ENCODE results near the gene DNAJC1.

Gene DNAJC1

GRCh38 chr10:21811245-21811585 is 192.3 kb downstream of the DNAJC1 start:
- H3F3A ChIP-seq (ENCODE audit: control insufficient read depth, insufficient read depth): no peaks in the 10 kb centered on the region
- H3K36me3 ChIP-seq (ENCODE audit: control insufficient read depth, low read length): no peaks in the 10 kb centered on the region
- TF ChIP-seq, protein P1, sequence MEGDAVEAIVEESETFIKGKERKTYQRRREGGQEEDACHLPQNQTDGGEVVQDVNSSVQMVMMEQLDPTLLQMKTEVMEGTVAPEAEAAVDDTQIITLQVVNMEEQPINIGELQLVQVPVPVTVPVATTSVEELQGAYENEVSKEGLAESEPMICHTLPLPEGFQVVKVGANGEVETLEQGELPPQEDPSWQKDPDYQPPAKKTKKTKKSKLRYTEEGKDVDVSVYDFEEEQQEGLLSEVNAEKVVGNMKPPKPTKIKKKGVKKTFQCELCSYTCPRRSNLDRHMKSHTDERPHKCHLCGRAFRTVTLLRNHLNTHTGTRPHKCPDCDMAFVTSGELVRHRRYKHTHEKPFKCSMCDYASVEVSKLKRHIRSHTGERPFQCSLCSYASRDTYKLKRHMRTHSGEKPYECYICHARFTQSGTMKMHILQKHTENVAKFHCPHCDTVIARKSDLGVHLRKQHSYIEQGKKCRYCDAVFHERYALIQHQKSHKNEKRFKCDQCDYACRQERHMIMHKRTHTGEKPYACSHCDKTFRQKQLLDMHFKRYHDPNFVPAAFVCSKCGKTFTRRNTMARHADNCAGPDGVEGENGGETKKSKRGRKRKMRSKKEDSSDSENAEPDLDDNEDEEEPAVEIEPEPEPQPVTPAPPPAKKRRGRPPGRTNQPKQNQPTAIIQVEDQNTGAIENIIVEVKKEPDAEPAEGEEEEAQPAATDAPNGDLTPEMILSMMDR (IDR thresholded peaks at IDR 0.05; ENCODE audit: low read depth, low read length, poor library complexity, severe bottlenecking): no peak
- TF ChIP-seq EZH2phosphoT487 (IDR thresholded peaks at IDR 0.05; ENCODE audit: borderline replicate concordance, low read length): no peak
- H3K4me3 ChIP-seq (ENCODE audit: low read length): no peak overlapping the region
- H3K27ac ChIP-seq (ENCODE audit: low read depth, low read length): no peak overlapping the region
- H3K4me2 ChIP-seq (ENCODE audit: low read length): no peak overlapping the region
- no peaks in the 10 kb centered on the region for H4K20me1 ChIP-seq (ENCODE audit: control insufficient read depth, insufficient read depth, low read depth, low read length)
- peaks cover 3% of the 10 kb centered on the region; the same call in 1 of the 2 replicates for H3K9me3 ChIP-seq (ENCODE audit: control insufficient read depth, insufficient read depth, low read length)
- no peaks in the 10 kb centered on the region for H3K79me2 ChIP-seq (ENCODE audit: control insufficient read depth, low read length)
- H3K27me3 ChIP-seq (ENCODE audit: control insufficient read depth, low read length): no peaks in the 10 kb centered on the region
- no peaks in the 10 kb centered on the region for H3K9me2 ChIP-seq (replicated peaks; ENCODE audit: control insufficient read depth, low read length)
- H3K4me1 ChIP-seq (ENCODE audit: control insufficient read depth, low read length): peaks cover 10% of the 10 kb centered on the region

DNA sequence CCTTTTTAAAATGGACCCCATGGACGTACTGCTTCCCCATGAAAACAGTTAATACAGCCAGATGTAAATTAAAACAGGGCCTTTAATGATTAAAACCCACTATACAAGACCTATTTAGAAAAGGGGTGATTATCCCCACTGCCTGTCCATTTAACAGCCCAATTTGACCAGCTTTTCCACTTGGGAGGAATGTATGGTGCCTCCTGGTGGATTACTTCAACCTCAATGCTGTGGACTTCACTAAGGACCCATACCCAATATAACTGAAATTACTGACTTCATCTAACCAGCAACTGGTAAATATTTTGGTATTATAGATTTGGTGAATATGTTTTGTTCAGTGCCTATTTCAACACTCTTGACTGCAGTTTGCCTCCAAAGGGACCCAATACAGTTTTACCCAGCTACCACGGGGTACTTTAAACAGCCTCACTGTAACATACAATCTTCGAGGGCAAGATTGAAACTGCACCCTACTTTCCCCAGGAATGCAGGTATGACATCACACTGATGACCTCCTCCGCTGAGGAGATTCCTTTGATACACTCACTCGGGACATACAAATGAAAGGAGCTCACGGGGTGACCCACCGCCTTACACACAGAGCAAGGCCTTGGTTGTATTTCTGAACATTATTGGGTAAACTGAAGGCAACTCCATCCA is 192.8 kb downstream of the DNAJC1 start:
- Histone ChIP-seq H3K27ac (ENCODE audit: low read depth, low read length) (no peak overlapping the region), H3K4me1 (ENCODE audit: control insufficient read depth, low read length) (peaks cover 10% of the 10 kb centered on the region), H3K4me2 (ENCODE audit: low read length) (no peak overlapping the region), H3K27me3 (ENCODE audit: control insufficient read depth, low read length) (no peaks in the 10 kb centered on the region), H3K9me2 (replicated peaks; ENCODE audit: control insufficient read depth, low read length) (no peaks in the 10 kb centered on the region), H3F3A (ENCODE audit: control insufficient read depth, insufficient read depth) (no peaks in the 10 kb centered on the region), H3K79me2 (ENCODE audit: control insufficient read depth, low read length) (no peaks in the 10 kb centered on the region), H3K9me3 (ENCODE audit: control insufficient read depth, insufficient read depth, low read length) (peaks cover 3% of the 10 kb centered on the region; the same call in 1 of the 2 replicates), H4K20me1 (ENCODE audit: control insufficient read depth, insufficient read depth, low read depth, low read length) (no peaks in the 10 kb centered on the region), H3K36me3 (ENCODE audit: control insufficient read depth, low read length) (no peaks in the 10 kb centered on the region), H3K4me3 (ENCODE audit: low read length) (no peak overlapping the region)
- no peak for TF ChIP-seq EZH2phosphoT487 (IDR thresholded peaks at IDR 0.05; ENCODE audit: borderline replicate concordance, low read length)
- TF ChIP-seq, protein P1 (IDR thresholded peaks at IDR 0.05; ENCODE audit: low read depth, low read length, poor library complexity, severe bottlenecking): no peak

GRCh38 chr10:21808550-21808949 is 195.0 kb downstream of the DNAJC1 start:
- Histone ChIP-seq H3K36me3 (ENCODE audit: control insufficient read depth, low read length) (no peaks in the 10 kb centered on the region), H3K9me2 (replicated peaks; ENCODE audit: control insufficient read depth, low read length) (no peaks in the 10 kb centered on the region), H3F3A (ENCODE audit: control insufficient read depth, insufficient read depth) (no peaks in the 10 kb centered on the region), H3K9me3 (ENCODE audit: control insufficient read depth, insufficient read depth, low read length) (peaks cover under 1% of the 10 kb centered on the region; the same call in 1 of the 2 replicates), H3K4me3 (ENCODE audit: low read length) (no peak overlapping the region), H3K79me2 (ENCODE audit: control insufficient read depth, low read length) (no peaks in the 10 kb centered on the region), H3K27ac (ENCODE audit: low read depth, low read length) (no peak overlapping the region), H3K4me1 (ENCODE audit: control insufficient read depth, low read length) (peaks cover under 1% of the 10 kb centered on the region), H4K20me1 (ENCODE audit: control insufficient read depth, insufficient read depth, low read depth, low read length) (no peaks in the 10 kb centered on the region), H3K27me3 (ENCODE audit: control insufficient read depth, low read length) (no peaks in the 10 kb centered on the region), H3K4me2 (ENCODE audit: low read length) (no peak overlapping the region)
- TF ChIP-seq, protein P1 (IDR thresholded peaks at IDR 0.05; ENCODE audit: low read depth, low read length, poor library complexity, severe bottlenecking): no peak
- TF ChIP-seq EZH2phosphoT487 (IDR thresholded peaks at IDR 0.05; ENCODE audit: borderline replicate concordance, low read length): no peak
